Measurements from ENCODE around the gene SINHCAF.

SINHCAF gene

DNA sequence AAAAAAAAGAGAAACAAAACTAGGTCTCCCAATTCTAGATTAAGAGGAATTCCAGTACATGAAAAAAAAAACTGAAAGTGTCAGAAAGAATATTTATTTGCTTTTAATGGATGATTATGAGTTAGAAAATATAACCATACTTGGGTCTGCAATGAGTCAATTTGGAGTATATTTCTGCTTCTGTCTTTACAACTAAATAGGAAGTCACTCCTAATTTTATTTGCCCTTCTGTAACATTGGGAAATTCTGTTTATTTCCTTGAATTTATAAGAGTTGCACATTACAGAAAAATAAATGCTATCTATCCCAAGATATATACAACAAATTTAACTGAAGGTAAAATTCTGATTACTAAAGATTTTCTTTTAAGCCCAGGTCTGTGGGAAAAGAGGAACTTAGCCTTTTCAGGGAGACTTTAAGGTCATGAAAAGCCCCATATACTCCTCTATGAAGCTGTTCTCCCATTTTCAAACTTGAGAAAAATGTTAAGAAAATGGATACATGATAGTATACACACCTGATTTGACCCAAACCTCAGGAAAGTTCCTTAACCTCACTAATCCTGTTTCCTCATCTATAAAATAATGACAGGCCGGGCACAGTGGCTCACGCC, 7.2 kb downstream of the SINHCAF start:
- DNase-seq (ENCODE audit: low read depth in 1 of 2, low spot score in 1 of 2) = no peak
- H3K4me3 ChIP-seq (replicated peaks; ENCODE audit: insufficient read depth, low read length) = no peak overlapping the region

DNA sequence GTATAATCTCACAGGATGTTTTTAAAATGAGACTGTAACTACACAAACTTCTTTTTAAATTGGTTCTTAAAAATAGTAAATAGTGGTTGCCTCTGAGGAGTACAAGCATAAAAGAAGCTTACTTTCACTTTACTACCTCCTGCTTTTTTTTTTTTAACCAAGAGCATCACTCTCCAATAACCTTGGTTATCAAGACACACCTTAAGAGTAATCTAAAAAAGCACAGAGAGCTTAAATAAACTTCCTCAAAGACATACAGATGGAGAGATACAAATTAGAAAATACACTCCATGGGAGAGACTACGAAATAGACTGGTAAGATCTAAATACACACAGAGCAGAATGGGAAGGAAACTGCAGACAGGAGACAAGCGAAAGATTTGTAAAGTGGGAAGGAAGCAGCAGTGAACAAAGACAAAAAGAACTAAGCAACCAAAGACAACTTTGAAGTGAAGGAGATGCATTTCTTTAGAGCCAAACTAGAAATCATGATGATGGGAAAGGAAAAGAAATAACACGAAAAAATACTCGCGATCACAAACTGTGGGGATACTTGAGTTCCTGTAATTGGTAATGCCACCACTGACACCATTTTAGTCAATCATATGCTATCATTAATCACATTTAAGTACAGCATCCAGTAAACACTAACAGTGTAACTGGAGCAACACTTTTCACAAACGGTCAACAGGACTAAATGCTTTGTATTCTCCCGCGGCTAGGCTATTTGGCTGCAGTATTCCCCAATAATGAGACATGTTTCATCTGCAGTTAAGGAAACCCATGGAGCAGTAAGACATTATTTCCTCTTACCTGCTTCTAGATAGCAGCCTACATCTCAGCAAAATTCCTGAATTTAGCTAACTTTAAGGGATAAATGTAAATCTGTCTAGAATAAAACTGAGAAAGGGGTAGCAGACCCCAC, 8.2 kb downstream of the SINHCAF start:
- H3K27ac ChIP-seq (replicated peaks) = no peak overlapping the region; the same call in 1 of the 2 replicates
- TF ChIP-seq SPI1 (IDR thresholded peaks at IDR 0.05; ENCODE audit: borderline replicate concordance, low read depth) (no peak), GABPA (IDR thresholded peaks at IDR 0.05; ENCODE audit: low read depth) (no peak), POLR2AphosphoS5 (IDR thresholded peaks at IDR 0.05; ENCODE audit: low read depth) (no peak)
- TF ChIP-seq, protein P1, sequence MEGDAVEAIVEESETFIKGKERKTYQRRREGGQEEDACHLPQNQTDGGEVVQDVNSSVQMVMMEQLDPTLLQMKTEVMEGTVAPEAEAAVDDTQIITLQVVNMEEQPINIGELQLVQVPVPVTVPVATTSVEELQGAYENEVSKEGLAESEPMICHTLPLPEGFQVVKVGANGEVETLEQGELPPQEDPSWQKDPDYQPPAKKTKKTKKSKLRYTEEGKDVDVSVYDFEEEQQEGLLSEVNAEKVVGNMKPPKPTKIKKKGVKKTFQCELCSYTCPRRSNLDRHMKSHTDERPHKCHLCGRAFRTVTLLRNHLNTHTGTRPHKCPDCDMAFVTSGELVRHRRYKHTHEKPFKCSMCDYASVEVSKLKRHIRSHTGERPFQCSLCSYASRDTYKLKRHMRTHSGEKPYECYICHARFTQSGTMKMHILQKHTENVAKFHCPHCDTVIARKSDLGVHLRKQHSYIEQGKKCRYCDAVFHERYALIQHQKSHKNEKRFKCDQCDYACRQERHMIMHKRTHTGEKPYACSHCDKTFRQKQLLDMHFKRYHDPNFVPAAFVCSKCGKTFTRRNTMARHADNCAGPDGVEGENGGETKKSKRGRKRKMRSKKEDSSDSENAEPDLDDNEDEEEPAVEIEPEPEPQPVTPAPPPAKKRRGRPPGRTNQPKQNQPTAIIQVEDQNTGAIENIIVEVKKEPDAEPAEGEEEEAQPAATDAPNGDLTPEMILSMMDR (IDR thresholded peaks at IDR 0.05; ENCODE audit: insufficient read depth, low read length) = no peak
- TF ChIP-seq, protein P2, sequence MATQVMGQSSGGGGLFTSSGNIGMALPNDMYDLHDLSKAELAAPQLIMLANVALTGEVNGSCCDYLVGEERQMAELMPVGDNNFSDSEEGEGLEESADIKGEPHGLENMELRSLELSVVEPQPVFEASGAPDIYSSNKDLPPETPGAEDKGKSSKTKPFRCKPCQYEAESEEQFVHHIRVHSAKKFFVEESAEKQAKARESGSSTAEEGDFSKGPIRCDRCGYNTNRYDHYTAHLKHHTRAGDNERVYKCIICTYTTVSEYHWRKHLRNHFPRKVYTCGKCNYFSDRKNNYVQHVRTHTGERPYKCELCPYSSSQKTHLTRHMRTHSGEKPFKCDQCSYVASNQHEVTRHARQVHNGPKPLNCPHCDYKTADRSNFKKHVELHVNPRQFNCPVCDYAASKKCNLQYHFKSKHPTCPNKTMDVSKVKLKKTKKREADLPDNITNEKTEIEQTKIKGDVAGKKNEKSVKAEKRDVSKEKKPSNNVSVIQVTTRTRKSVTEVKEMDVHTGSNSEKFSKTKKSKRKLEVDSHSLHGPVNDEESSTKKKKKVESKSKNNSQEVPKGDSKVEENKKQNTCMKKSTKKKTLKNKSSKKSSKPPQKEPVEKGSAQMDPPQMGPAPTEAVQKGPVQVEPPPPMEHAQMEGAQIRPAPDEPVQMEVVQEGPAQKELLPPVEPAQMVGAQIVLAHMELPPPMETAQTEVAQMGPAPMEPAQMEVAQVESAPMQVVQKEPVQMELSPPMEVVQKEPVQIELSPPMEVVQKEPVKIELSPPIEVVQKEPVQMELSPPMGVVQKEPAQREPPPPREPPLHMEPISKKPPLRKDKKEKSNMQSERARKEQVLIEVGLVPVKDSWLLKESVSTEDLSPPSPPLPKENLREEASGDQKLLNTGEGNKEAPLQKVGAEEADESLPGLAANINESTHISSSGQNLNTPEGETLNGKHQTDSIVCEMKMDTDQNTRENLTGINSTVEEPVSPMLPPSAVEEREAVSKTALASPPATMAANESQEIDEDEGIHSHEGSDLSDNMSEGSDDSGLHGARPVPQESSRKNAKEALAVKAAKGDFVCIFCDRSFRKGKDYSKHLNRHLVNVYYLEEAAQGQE (IDR thresholded peaks at IDR 0.05; ENCODE audit: insufficient replicate concordance, low read depth) = no peak
- H3K27me3 ChIP-seq (ENCODE audit: insufficient read depth, poor library complexity, severe bottlenecking) = no peaks in the 10 kb centered on the region
- DNase-seq (ENCODE audit: low read depth in 1 of 2, low spot score in 1 of 2) = no peak
- H3K4me3 ChIP-seq (replicated peaks; ENCODE audit: insufficient read depth, low read length) = peak overlapping the region; percentile 14; the same call in 1 of the 2 replicates

More for the DNA sequence above, 7.2 kb downstream of the SINHCAF start:
- Histone ChIP-seq H3K27me3 (ENCODE audit: insufficient read depth, poor library complexity, severe bottlenecking) (no peaks in the 10 kb centered on the region), H3K27ac (replicated peaks) (no peak overlapping the region; the same call in 1 of the 2 replicates)
- TF ChIP-seq GABPA (IDR thresholded peaks at IDR 0.05; ENCODE audit: low read depth) (no peak), SPI1 (IDR thresholded peaks at IDR 0.05; ENCODE audit: borderline replicate concordance, low read depth) (no peak), POLR2AphosphoS5 (IDR thresholded peaks at IDR 0.05; ENCODE audit: low read depth) (no peak)

DNA sequence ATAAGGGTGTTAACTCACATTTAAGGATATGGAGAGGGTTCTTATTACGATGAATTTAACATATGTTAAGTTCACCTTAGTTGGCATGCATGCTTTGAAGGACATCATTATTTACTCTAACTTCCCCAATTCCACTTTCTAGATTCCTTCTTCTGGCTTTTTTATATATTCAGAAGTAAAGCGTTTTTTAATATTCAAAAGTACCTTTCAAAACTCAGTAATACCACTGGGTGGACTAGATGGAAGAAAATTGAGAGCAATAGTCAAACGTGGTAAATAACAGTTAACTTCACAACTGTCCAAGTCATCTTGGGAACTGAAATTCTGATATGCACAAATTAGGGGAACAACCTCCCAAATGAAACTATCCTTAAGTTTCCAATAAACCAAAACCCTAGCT, 9.1 kb downstream of the SINHCAF start:
- H3K27me3 ChIP-seq (ENCODE audit: insufficient read depth, poor library complexity, severe bottlenecking) = no peaks in the 10 kb centered on the region
- peak overlapping the region; percentile 19; the same call in 1 of the 2 replicates for H3K27ac ChIP-seq (replicated peaks)
- H3K4me3 ChIP-seq (replicated peaks; ENCODE audit: insufficient read depth, low read length) = no peak overlapping the region
- TF ChIP-seq POLR2AphosphoS5 (IDR thresholded peaks at IDR 0.05; ENCODE audit: low read depth) = no peak
- TF ChIP-seq, protein P2 (IDR thresholded peaks at IDR 0.05; ENCODE audit: insufficient replicate concordance, low read depth) = no peak
- no peak for TF ChIP-seq GABPA (IDR thresholded peaks at IDR 0.05; ENCODE audit: low read depth)
- no peak for TF ChIP-seq SPI1 (IDR thresholded peaks at IDR 0.05; ENCODE audit: borderline replicate concordance, low read depth)
- TF ChIP-seq, protein P1 (IDR thresholded peaks at IDR 0.05; ENCODE audit: insufficient read depth, low read length) = no peak
- no peak for DNase-seq (ENCODE audit: low read depth in 1 of 2, low spot score in 1 of 2)
